GM20431 (cell line): ENCODE data around the gene KRTAP6-2.

Source experiments
- in situ Hi-C: fragments of 300-500 bp; cut with MseI, MboI; formaldehyde crosslinking; loops from one replicate; pipeline ENCODE4 v1.15.0; 2020; ENCODE audit warnings: low sequenced_read_pairs; ENCODE audit not compliant: unreplicated experiment

The KRTAP6-2 gene, protein sequence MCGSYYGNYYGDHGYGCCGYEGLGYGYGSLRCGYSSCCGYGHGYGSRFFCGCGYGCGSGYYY

DNA sequence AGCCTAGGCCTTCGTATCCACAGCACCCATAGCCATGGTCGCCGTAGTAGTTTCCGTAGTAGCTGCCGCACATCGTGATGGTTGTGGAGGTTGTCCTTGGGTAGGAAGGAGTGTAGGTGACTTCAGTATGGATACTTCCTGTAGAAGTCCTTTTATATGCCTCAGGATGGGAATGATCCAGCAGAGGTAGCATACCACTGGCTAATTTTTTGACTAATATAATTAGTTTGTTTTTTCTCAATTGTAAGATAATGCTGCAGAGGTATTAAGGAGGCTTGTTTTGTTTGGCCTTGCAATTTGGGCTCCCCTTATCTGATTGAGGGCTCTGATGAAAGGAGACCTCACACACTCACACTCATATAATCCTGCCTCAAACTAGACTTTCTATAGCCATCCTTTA is at the start of gene KRTAP6-2:
KRTAP6-2 (minus strand) TSS at position 101 of the 400 bp plus-strand sequence; CDS start at position 73, 28 bp downstream.
- in situ Hi-C loops = no loop called here

DNA sequence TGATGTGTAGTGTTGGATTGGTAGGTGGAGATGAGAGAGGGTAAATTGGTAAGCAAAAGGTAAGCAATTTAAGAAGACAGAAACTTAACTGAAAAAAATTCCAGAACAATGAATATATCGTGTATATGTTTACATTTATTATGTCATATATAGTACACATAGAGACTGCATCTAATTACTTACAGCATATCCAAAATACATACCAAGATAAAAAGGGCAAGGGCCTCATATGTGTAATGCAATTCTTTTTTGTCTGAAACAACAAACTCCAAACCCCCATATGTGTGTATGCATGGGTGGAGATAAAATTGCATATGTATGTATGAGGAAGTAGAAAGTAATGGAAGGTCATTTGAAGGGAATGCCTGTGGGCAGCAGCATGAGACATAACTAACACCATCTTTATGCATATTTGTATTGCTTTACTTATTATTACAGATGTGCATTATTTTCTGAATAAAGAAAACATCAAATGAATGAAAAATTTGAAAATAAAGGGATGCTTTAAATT is 48.3 kb upstream of the KRTAP6-2 start:
- in situ Hi-C loops = no loop called here

DNA sequence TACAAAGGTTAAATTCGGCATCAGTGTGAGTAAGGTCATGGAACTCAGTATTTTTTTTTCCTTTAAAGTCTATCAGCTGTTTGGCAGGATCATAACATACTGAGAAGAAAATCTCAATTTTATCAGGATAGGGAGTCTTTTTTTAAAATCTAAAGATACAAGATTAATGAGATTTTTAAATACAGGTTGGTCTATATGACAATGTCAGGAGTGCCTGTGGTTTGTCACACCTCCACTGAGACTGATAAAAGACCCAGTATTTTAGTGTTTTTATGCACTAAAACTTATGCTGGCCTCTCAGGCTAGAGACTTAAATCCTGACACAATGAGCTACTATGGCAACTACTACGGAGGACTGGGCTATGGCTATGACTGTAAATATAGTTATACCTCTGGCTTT is 43.9 kb upstream of the KRTAP6-2 start, which contains the start of gene KRTAP20-3:
KRTAP20-3 (plus strand) TSS at position 301 of the 400 bp plus-strand sequence.
- in situ Hi-C loops = no loop called here

DNA sequence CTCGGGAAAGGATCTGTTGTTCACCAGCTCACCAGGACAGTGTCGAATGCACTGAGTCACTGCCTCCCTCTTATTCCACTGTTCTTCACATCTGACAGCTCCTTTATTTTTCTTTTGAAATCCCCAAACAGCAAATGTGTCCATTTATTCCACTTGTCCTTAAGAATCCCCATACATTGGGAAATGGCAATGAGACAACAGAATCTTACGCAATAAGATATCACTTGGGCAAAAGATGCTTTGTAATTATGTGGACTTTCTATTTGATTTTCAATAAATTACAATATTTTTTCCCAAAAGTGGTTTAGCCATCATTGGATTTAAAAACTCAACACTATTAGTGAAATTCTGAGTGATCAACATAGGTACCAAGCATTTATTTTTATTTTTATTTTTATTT is 40.0 kb upstream of the KRTAP6-2 start:
- in situ Hi-C loops = no loop called here

DNA sequence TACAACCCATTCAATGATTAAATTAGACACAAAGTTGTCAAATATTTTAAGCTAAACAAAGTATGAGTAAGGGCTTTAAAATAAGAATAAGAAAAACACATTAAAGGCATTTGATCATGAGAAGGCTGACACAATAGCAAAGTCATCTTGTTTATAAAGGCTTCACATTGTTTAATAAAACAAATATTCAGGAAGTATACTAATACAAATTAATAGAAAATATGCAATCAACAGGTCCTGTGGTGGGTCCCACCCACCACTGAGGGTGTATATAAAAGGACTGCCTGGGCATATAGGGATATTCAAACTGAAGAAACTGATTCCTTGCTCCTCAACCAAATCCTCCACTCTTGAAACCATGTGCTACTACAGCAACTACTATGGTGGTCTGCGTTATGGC is 36.2 kb upstream of the KRTAP6-2 start, which contains the start of gene KRTAP20-2:
KRTAP20-2 (plus strand) TSS at position 301 of the 400 bp plus-strand sequence; CDS start at position 359, 58 bp downstream.
- in situ Hi-C loops = no loop called here

DNA sequence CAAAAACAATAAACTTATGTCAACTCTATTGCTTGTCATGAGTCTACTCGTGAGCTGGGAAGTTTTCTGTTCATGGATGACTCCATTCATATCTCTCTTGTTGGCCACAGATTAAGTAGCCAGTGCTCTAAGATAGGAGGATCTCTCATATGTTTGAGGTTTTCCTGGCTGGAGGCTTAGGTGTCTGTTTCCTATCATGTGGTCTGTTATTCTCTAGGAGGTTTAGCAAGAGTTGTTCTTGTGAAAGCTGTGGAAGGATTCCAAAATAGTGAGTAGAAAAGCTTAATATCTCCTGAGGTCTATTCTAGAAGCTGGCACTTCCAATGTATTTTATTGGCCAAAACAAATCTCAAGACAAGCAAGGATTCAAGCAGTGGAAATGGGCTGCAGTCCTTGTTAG is 30.5 kb upstream of the KRTAP6-2 start:
- in situ Hi-C loops = no loop called here

DNA sequence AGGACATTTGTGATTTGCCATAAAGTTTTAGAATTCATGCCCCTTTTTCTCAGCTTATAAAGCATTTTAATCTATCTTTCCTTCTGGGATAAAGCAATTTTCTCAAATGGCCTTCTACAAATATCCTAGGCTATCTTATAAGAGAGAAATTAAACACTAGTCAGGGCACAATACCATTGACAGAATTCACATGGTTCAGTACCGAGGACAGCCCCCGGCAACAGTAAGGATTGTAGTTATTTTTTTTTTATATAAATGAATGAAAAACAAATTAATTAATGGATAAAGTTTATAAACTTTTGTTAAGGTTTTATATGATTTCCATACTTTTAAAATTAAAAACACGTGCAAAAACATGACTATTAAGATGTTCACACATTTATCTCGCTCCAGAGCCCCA is 29.4 kb upstream of the KRTAP6-2 start:
- in situ Hi-C loops = no loop called here

DNA sequence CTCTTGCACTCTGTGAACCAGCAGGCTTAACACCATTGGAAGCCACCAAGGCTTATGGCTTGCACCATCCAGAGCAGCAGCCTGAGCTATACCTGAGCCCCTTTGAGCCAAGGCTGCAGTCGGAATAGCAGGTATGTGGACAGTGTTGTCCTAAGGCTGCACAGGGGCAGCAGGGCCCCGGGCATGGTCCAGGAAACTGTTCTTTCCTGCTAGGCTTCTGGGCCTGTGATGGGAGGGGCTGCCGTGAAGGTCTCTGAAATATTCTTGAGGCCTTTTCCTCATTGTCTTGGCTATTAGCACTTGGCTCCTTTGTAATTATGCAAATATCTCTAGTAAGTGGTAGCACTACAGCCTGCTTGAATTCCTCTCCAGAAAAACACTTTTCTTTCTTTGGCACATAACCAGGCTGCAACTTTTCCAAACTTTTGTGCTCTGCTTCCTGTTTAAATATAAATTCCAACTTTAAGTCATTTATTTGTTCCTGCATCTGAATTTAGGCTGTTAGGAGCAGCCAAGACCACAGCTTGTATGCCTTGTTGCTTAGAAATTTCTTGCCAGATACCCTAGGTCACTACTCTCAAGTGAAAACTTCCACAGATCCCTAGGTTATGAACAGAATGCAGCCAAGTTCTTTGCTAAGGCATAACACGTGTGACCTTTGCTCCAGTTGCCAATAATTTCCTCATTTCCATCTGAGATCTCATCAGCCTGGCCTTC is 26.9 kb upstream of the KRTAP6-2 start:
- in situ Hi-C loops = no loop called here

DNA sequence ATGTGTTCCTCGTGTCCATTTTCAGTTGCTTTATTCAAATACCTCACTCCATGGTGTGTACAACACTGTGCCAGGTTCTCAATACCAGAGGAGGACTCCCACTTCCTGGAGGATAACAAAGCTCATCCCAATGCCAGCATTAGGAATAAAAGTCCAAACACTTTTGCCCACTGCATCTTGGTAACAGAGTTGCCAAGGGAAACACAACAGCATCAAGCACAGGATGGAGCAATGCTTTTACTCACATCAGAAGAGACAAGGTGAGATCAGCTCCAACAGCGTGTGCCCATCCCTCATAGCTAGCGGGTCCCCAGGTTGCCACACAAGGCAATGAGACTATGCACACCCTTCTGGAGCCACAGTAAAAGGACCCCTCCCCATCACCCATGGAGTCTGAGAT is 24.7 kb upstream of the KRTAP6-2 start:
- in situ Hi-C loops = no loop called here

DNA sequence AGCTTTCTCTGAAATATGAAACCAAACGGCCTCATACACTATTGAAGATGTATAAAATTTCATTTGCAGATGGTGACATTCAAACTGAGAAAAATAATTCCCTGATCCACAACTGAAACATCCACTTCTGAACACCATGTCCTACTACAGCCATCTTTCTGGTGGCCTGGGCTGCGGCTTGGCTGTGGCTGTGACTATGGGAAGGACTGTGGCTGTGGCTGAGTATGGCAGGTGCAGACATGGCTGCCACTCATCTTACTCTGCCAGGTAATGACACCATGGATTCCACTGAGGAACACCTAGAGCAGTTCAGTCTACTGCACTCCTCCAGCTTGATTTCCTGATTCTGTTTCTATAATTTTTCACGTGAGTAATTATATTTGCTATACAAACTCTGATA is 21.8 kb upstream of the KRTAP6-2 start, which contains the start of gene KRTAP20-4:
KRTAP20-4 (plus strand) TSS at position 106 of the 400 bp plus-strand sequence.
- in situ Hi-C loops = no loop called here

DNA sequence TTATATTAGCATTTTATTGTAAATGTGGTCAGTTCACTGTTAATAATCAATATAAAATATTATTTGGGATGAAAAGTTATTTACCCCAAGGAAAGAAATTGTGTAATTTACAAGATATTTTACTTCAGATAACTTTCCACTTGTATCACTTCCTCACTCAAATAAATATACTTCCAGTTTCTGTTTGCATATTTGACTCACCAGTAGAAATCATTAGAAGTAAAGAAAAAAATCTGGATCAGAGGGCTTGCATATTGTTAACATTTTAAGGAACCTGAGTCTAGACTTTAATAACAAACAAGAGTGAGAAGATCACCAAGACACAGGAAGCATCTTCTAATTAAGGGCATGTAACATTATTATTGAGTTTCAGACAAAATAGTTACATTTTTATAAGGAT is 21.4 kb upstream of the KRTAP6-2 start:
- in situ Hi-C loops = no loop called here

DNA sequence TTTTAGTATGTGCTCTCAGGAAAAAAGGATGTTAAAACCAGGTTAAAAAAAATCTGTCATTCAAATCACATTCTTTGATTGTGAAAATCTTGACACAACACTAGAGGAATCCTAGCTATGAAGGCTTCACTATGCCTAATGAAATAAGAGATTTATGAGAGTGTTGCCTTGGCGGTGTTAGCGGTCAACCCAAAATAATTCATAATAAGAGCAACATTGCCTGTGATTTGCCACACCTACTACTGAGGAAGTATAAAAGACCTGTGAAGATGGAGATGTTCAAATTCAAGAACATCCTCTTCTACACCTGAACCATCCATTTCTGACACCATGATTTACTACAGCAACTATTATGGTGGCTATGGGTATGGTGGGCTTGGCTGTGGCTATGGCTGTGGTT is 17.4 kb upstream of the KRTAP6-2 start, which contains the start of gene KRTAP20-1:
KRTAP20-1 (plus strand) TSS at position 301 of the 400 bp plus-strand sequence; CDS start at position 331, 30 bp downstream.
- in situ Hi-C loops = no loop called here

DNA sequence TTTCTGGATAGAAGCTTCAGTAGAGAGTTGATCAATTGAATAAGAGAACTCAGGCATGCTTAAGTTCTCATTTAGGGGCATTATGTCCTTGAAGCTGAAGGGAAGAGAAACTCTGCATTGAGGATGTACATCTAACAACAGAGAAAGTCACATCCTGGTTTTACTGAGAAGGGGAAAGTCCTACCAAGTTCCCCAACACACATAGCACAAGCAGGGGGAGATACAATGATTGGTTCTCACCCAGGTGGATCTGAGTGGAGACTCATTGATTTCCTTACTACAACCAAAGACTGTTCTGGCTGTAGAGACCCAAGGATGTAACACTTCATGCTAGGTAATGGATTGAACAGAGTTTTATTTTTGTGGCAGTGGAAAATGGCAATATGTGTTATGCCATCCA is 16.5 kb upstream of the KRTAP6-2 start:
- in situ Hi-C loops = no loop called here

DNA sequence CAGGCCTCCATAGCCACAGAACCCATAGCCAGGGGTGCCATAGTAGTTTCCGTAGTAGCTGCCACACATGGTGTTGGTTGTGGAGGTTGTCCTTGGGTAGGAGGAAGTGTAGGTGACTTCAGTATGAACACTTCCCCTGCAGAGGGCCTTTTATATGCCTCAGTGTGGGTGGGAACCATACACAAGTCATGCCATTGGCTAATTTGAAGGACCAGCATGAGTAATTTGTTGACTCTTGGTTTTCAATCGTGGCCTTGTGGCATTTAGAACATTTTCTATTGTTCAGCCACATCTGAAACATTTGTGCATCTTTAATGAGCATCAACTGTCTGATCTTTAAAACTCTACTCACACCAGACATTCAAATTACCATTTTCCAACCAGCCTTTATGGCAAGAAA is 15.1 kb upstream of the KRTAP6-2 start, which contains the start of gene KRTAP6-1:
KRTAP6-1 (minus strand) TSS at position 95 of the 400 bp plus-strand sequence; CDS start at position 69, 26 bp downstream.
- in situ Hi-C loops = no loop called here

DNA sequence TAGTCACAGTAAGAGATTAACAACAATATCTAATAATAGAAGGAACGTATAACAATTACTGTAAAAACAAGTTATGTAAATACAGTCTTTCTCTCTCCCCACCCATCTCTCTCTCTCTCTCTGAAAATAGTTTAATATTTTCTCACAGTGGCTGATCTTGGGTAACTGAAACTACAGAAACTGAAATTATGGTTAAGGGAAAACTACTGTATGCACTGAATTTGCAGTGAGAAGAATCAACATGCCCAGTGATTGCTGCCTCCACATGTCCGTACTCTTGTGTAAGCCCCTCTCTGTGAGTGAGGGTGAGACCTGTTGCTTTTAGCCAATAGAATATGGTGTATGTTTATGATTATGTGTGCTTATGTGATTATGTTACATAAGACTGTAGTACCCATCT is 13.4 kb upstream of the KRTAP6-2 start:
- in situ Hi-C loops = no loop called here

DNA sequence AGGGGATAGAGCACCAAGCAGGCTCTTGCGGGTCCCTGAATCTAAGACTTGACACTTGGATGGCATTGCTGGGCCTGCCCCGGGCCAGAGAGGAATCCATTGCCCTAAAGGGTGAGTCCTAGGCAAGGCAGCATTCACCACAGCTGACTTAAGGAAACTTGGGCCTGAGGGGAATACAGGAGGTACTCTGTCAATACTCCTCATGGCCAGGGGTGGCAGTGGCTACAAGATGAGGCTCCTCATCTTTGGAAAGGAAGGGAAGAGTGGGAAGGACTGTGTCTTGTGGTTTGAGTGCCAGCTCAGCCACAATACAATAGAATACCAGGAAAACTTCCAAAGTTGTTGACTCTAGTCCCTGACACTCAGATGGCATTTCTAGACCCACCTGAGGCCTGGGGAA is 7.3 kb upstream of the KRTAP6-2 start:
- in situ Hi-C loops = no loop called here

DNA sequence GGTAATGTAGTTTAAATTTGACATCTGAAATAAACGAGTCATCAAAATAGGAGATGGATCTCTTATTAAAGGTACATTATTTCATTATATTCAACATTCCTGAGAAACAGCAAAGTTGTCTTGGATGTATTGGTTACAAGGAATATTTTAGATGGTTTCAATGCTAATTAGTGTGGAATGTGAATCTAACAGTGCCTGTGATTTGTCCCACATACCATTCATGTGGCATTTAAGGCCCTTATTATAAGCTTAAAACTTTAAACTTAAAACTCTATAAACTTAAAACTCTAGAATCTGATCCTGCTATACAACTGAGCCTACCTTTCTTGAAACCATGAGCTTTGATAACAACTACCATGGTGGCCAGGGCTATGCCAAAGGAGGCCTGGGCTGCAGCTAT is 2.1 kb upstream of the KRTAP6-2 start, which contains the start of gene KRTAP22-1:
KRTAP22-1 (plus strand) TSS at position 301 of the 400 bp plus-strand sequence.
- in situ Hi-C loops = no loop called here

DNA sequence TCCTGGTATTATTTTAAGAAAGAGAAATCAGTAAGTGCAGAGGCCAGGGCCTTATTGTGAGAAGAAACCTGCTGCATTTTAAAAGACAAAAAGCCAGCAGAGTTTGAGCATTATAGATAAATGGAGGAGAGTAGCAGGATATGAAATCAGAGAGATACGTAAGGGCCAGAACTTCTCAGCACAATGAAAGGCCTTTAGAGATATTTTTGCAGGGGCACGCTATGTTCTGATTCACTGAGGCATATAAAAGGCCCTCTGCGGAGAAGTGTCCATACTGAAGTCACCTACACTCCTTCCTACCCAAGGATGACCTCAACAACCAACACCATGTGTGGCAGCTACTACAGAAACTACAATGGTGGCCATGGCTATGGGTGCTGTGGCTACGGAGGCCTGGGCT is 6.6 kb downstream of the KRTAP6-2 start, which contains the start of gene KRTAP6-3:
KRTAP6-3 (plus strand) TSS at position 301 of the 400 bp plus-strand sequence; CDS start at position 307, 6 bp downstream.
- in situ Hi-C loops = no loop called here

DNA sequence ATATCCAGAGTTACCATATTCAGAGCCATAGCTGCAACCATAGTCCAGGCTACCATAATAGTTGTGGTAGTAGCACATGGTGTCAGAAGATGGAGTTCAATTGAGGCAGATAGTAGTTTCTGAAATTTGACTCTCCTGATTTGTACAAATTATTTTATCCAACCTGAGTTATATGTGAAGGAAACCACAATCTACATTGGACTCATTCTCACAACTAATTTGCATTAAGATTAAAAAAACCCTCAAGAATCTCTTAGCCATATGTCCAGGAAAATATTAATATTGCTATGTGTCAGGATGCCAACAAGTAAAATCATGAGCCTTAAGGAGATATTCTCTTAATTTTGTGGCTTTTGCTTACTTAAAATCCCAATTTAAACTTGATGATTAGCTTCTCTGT is 8.4 kb downstream of the KRTAP6-2 start, which contains the start of gene KRTAP22-2:
KRTAP22-2 (minus strand) TSS at position 101 of the 400 bp plus-strand sequence.
- in situ Hi-C loops = no loop called here

DNA sequence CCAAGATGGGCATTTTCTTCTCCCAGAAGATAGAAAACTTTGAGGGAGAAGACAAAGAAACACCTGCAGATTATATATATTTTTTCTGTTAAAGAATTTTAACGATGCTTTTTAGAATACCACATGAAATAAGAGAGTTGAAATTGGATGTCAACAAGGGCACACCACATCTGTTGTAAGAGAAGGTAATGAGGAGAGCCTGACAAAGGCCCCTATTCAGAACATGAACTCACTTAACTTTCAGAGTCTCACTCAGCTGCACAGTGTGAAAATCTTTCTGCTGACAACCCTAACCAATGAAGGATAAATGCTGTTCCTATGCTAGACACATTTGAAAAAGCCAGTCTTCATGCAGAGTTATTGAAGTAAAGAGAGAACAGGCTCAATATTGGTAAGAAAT is 15.8 kb downstream of the KRTAP6-2 start:
- in situ Hi-C loops = no loop called here

DNA sequence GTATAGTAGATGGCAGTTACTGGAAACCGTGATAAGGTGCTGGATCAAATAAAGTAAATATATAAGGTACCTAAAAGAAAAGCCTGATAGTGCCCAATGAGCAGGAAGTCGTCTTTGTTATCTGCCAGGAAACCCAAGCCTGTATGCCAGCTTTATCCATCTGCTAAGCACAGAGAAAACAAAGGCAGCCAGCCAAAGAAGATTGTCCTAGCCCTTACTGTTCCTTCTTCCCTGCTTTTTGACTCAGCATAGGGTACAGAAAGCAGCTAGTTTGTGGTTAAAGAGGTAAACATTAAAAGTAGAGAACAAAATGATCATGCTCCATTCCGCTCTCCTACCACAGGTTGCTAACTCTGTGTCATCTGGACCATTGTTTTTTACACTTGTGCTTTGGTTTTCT is 18.6 kb downstream of the KRTAP6-2 start:
- in situ Hi-C loops = no loop called here
